ENCODE measurements around the gene KLHDC9. TPM values are rescaled to one million over a fixed set of nuclear protein-coding genes. Genes with fewer than 3 reads are reported as not detected.

The KLHDC9 gene
- total RNA-seq, 3 donors from 2014 or later (not counting 1 experiment from before 2014, with no cell fraction given), result 0.49 to 0.50 TPM; not detected in 1

DNA sequence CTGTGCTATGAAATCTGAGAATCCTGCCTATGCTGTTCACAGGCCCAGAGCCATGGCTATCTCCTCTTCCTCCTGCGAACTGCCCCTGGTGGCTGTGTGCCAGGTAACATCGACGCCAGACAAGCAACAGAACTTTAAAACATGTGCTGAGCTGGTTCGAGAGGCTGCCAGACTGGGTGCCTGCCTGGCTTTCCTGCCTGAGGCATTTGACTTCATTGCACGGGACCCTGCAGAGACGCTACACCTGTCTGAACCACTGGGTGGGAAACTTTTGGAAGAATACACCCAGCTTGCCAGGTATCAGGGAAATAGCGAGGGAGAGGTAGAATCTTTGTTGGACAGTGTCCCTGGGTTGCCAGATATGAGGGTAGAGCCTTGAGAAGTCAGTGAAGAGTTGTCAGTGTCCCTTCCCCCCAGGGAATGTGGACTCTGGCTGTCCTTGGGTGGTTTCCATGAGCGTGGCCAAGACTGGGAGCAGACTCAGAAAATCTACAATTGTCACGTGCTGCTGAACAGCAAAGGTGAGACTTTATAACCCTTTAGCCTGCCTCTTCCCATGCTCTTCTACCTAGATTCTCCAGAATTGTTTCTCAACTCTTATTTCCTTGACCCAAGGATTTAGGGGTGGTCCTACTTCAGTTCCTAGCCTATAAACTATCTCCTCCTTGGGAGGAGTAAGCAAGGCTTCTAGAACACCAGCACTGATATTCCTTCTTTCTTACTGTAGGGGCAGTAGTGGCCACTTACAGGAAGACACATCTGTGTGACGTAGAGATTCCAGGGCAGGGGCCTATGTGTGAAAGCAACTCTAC is 21.1 kb downstream of the KLHDC9 start:
- no peaks in the 10 kb centered on the region for H3K27me3 Mint-ChIP-seq (ENCODE audit: low read depth in 2 of 2)
- peak; percentile 50 to 86 for DNase-seq
- TF ChIP-seq, protein P1, sequence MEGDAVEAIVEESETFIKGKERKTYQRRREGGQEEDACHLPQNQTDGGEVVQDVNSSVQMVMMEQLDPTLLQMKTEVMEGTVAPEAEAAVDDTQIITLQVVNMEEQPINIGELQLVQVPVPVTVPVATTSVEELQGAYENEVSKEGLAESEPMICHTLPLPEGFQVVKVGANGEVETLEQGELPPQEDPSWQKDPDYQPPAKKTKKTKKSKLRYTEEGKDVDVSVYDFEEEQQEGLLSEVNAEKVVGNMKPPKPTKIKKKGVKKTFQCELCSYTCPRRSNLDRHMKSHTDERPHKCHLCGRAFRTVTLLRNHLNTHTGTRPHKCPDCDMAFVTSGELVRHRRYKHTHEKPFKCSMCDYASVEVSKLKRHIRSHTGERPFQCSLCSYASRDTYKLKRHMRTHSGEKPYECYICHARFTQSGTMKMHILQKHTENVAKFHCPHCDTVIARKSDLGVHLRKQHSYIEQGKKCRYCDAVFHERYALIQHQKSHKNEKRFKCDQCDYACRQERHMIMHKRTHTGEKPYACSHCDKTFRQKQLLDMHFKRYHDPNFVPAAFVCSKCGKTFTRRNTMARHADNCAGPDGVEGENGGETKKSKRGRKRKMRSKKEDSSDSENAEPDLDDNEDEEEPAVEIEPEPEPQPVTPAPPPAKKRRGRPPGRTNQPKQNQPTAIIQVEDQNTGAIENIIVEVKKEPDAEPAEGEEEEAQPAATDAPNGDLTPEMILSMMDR (IDR thresholded peaks at IDR 0.05), result peak; percentile 57
- Histone ChIP-seq H3K36me3 (ENCODE audit: control insufficient read depth, insufficient read depth, low read length) (peaks cover 42% of the 10 kb centered on the region), H3K4me1 (ENCODE audit: control insufficient read depth, insufficient read depth, low read length) (peaks cover 38% of the 10 kb centered on the region), H3K27me3 (ENCODE audit: control insufficient read depth, insufficient read depth, low read length) (no peaks in the 10 kb centered on the region), H3K27ac (ENCODE audit: low read length) (peak overlapping the region; percentile 66), H3K9me3 (ENCODE audit: control insufficient read depth, insufficient read depth, low read length) (no peaks in the 10 kb centered on the region), H3K4me3 (ENCODE audit: low read length) (no peak overlapping the region)
- 73% methylated on average over 10 of the region's 10 CpGs for WGBS (ENCODE audit: insufficient coverage)
- intact Hi-C loops (cut with micrococcal nuclease), result loop anchor here (2.0 kb wide), 1 partner anchor 34 kb away; the partner anchor contains the start of gene UFC1
- H3K4me1 Mint-ChIP-seq, result peaks cover 33 to 43% of the 10 kb centered on the region in 2 donors
- peak overlapping the region; percentile 88 to 96 for H3K27ac Mint-ChIP-seq
- H3K4me3 Mint-ChIP-seq, result peak overlapping the region; percentile 95
- H3K9me3 Mint-ChIP-seq, result no peaks in the 10 kb centered on the region
- peak; percentile 67 to 81 (median 74) for ATAC-seq
- peaks cover 8% of the 10 kb centered on the region for H3K36me3 Mint-ChIP-seq

DNA sequence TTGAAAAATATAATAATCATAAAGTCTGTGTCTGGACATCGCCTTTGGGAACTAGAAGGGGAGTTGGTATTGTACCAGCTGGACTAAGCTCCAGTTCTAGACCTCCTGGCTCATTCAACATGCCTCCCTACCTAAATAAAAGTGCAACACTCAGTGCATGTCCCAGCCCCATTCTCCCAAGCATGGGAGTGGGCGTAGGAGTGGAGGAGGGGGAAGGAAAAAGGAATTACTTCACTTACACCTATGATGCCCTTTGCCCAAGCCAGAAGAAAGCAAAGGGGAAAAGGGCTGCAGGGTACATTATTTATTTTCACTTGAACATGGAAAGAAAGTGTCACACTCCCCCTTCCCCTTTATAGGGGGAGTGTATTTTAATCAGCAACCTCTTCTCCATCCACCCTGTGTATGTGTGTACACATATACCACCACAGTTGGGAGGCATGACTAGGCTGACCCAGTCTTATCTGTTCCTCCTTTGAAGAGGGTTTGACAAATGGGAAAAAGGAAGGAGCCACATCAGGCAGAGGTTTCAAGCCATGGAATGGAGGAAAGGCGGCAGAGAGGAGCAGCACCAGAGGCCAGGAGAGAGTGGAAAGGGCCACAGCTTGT is 23.0 kb downstream of the KLHDC9 start:
- TF ChIP-seq, protein P1 (IDR thresholded peaks at IDR 0.05), result no peak
- Mint-ChIP-seq H3K27me3 (ENCODE audit: low read depth in 2 of 2) (no peaks in the 10 kb centered on the region), H3K36me3 (peaks cover 8% of the 10 kb centered on the region), H3K27ac (peak overlapping the region; percentile 5 to 19), H3K4me1 (peaks cover 28 to 42% of the 10 kb centered on the region in 2 donors), H3K4me3 (no peak overlapping the region), H3K9me3 (no peaks in the 10 kb centered on the region)
- Histone ChIP-seq H3K27ac (ENCODE audit: low read length) (no peak overlapping the region), H3K4me3 (ENCODE audit: low read length) (no peak overlapping the region), H3K27me3 (ENCODE audit: control insufficient read depth, insufficient read depth, low read length) (no peaks in the 10 kb centered on the region), H3K9me3 (ENCODE audit: control insufficient read depth, insufficient read depth, low read length) (no peaks in the 10 kb centered on the region), H3K4me1 (ENCODE audit: control insufficient read depth, insufficient read depth, low read length) (peaks cover 33% of the 10 kb centered on the region), H3K36me3 (ENCODE audit: control insufficient read depth, insufficient read depth, low read length) (peaks cover 45% of the 10 kb centered on the region)
- WGBS (ENCODE audit: insufficient coverage), result 94% methylated on average over 2 of the region's 3 CpGs
- no peak for DNase-seq
- intact Hi-C loops (cut with micrococcal nuclease), result no loop called here
- no peak for ATAC-seq

DNA sequence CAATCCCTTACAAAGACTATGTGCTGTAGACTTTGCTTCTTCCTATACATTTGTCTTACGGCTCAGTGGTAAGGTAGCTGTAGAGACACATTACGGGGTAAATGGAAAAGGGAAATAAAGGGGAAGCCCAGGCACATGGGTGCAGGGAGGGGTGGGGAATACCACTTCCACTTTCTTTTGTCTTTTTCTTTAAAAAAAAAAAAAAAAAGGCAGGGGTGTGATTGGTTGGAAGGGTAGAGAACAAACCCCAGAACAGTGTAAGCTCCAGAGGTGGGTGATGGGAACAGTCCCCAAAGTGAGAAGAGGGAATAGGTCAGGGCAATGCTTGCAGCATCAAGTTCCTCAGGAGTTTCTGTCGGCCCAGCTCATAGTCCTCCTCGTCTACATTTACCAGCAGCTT is 23.7 kb downstream of the KLHDC9 start:
- no peak for DNase-seq
- H3K27me3 Mint-ChIP-seq (ENCODE audit: low read depth in 2 of 2), result no peaks in the 10 kb centered on the region
- Histone ChIP-seq H3K27me3 (ENCODE audit: control insufficient read depth, insufficient read depth, low read length) (no peaks in the 10 kb centered on the region), H3K9me3 (ENCODE audit: control insufficient read depth, insufficient read depth, low read length) (no peaks in the 10 kb centered on the region), H3K4me1 (ENCODE audit: control insufficient read depth, insufficient read depth, low read length) (peaks cover 27% of the 10 kb centered on the region), H3K36me3 (ENCODE audit: control insufficient read depth, insufficient read depth, low read length) (peaks cover 45% of the 10 kb centered on the region), H3K4me3 (ENCODE audit: low read length) (no peak overlapping the region), H3K27ac (ENCODE audit: low read length) (no peak overlapping the region)
- H3K9me3 Mint-ChIP-seq, result no peaks in the 10 kb centered on the region
- H3K36me3 Mint-ChIP-seq, result peaks cover 11% of the 10 kb centered on the region
- peak overlapping the region; percentile 5 to 19 for H3K27ac Mint-ChIP-seq
- ATAC-seq, result no peak
- TF ChIP-seq, protein P1 (IDR thresholded peaks at IDR 0.05), result no peak
- WGBS (ENCODE audit: insufficient coverage), result 81% methylated on average over 2 of the region's 4 CpGs
- intact Hi-C loops (cut with micrococcal nuclease), result no loop called here
- no peak overlapping the region for H3K4me3 Mint-ChIP-seq
- H3K4me1 Mint-ChIP-seq, result peaks cover 32 to 42% of the 10 kb centered on the region in 2 donors

Measured in natural killer cell (primary cell).